GM12801 (cell line): Measurements from ENCODE around the gene BCAP31.

Experiments
- TF ChIP-seq, protein P1 (sequence below): IDR thresholded peaks from one replicate; pipeline ENCODE4 v1.5.1; 2011; ENCODE audit warnings: control low read depth; ENCODE audit not compliant: insufficient read length; ENCODE audit errors: extremely low read depth

BCAP31 gene

DNA sequence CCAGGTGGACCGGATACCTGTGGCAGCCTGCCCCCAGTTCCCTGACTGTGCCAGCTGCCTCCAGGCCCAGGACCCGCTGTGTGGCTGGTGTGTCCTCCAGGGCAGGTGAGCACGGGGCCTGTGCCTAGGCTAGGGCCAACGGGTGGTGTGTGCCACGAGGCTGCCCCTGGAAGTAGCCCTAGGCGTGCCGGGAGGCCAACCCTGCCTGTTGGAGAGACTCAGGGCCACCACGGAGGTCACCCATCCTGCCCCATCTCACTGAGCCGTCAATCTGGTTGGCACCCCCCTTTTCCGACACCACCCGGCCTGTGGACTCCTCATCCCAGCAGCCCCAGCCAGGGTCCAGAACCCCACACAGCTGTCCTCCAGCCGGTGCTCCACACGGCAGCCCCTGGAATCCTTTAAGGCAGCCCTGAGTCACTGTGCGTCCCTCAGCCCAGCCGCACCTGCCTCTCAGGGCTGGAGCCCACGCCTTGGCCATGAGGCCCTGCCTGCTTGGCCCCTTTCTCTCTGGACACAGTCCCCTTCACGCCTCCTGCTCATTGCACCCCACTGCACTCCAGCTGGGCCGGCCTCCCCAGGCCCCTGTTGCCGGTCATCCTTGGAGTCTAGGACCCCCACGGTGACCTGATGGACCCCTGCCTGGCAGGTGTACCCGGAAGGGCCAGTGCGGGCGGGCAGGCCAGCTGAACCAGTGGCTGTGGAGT is 45.1 kb upstream of the BCAP31 start:
- TF ChIP-seq, protein P1, sequence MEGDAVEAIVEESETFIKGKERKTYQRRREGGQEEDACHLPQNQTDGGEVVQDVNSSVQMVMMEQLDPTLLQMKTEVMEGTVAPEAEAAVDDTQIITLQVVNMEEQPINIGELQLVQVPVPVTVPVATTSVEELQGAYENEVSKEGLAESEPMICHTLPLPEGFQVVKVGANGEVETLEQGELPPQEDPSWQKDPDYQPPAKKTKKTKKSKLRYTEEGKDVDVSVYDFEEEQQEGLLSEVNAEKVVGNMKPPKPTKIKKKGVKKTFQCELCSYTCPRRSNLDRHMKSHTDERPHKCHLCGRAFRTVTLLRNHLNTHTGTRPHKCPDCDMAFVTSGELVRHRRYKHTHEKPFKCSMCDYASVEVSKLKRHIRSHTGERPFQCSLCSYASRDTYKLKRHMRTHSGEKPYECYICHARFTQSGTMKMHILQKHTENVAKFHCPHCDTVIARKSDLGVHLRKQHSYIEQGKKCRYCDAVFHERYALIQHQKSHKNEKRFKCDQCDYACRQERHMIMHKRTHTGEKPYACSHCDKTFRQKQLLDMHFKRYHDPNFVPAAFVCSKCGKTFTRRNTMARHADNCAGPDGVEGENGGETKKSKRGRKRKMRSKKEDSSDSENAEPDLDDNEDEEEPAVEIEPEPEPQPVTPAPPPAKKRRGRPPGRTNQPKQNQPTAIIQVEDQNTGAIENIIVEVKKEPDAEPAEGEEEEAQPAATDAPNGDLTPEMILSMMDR = no peak

DNA sequence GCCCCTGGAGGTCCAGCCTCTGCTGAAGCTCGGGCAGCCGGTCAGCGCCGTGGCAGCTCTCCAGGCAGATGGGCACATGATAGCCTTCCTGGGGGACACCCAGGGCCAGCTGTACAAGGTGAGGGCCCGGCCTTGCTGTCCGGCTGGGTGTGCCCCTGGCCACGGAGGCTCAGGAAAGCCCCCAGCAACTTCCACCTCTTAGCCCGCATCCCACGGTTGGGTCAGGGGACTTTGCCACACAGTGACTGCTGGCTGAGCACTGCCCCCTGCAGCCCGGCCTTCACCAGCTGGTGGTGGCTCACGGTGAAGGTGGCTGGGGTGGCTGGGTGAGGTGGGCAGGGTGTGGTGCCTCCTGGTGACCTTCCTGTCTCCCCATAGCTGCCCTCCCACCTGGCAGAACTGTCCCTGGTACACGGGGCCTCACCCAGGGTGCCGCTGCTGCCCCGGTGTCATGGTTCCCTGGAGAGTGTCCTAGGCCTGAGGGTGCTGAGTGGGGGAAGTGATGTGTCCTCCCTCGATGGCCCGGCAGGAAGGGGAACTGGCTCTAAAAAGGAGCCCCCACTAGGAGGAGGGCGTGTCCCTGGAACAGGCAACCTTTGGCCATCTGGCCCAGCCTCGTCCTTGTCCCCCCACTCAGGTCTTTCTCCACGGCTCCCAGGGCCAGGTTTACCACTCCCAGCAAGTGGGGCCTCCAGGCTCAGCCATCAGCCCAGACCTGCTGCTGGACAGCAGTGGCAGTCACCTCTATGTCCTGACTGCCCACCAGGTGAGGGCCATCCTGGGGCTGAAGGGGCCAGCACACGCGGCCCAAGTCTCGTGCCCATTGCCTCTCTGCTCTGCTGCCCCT is 44.3 kb upstream of the BCAP31 start:
- TF ChIP-seq, protein P1 = no peak

DNA sequence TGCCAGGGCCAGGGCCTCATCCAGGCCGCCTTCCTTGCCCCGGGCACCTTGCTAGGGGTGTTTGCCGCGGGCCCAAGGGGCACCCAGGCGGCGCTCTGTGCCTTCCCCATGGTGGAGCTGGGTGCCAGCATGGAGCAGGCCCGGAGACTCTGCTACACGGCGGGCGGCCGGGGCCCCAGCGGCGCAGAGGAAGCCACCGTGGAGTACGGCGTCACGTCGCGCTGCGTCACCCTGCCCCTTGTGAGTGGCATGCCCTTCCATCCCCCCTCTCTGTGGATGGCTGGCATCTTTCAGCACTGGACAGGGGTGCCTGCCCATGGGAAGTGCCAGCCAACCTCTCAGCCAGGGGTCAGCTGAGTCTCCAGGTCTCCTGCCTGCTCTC is 43.5 kb upstream of the BCAP31 start:
- TF ChIP-seq, protein P1 = no peak

DNA sequence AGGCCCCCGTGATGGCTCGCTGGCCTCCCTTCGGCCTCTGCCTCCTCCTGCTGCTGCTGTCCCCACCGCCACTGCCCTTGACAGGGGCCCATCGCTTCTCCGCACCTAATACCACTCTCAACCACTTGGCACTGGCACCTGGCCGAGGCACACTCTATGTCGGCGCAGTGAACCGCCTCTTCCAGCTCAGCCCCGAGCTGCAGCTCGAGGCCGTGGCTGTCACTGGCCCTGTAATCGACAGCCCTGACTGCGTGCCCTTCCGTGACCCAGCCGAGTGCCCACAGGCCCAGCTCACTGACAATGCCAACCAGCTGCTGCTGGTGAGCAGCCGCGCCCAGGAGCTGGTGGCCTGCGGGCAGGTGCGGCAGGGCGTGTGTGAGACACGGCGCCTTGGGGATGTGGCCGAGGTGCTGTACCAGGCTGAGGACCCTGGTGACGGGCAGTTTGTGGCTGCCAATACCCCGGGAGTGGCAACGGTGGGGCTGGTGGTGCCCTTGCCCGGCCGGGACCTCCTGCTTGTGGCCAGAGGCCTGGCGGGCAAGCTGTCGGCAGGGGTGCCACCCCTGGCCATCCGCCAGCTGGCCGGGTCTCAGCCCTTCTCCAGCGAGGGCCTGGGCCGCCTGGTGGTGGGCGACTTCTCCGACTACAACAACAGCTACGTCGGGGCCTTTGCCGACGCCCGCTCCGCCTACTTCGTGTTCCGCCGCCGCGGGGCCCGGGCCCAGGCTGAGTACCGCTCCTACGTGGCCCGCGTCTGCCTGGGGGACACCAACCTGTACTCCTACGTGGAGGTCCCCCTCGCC is 42.9 kb upstream of the BCAP31 start:
- TF ChIP-seq, protein P1 = no peak

DNA sequence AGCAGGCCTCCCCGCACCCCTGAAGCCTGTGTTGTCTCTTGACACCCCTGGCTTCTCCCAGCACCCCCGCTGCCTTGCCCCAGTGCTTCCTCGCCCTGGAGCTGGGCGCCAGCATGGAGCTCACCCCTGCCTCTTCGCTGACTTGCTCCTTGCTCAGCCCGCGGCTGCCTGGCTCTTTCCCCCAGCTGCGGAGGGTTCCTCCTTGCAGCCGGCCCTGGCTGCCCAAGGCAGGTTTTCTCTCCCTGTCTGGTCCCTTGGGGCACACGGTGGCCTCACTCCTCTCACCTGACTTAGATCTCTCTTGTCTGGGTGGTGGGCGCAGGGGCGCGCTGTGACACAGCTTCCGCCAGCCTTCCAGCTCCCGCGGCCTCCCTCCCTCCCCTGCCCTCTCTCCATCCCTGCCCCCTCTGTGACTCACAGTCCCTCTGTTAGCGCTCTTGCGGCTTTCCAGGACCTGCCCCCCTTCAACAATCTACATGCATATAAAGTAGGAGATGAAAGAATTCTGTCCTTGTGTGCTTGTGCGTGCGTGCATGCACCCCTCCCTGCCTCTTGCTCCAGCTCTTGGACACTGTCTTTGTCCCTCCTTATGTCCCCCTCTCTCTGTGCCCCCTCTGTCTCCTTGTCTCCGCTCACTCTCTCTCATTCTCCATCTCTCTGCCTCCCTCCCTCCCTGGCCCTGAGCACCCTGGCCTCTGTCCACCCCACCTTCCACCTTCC is 42.1 kb upstream of the BCAP31 start:
- TF ChIP-seq, protein P1 = no peak

DNA sequence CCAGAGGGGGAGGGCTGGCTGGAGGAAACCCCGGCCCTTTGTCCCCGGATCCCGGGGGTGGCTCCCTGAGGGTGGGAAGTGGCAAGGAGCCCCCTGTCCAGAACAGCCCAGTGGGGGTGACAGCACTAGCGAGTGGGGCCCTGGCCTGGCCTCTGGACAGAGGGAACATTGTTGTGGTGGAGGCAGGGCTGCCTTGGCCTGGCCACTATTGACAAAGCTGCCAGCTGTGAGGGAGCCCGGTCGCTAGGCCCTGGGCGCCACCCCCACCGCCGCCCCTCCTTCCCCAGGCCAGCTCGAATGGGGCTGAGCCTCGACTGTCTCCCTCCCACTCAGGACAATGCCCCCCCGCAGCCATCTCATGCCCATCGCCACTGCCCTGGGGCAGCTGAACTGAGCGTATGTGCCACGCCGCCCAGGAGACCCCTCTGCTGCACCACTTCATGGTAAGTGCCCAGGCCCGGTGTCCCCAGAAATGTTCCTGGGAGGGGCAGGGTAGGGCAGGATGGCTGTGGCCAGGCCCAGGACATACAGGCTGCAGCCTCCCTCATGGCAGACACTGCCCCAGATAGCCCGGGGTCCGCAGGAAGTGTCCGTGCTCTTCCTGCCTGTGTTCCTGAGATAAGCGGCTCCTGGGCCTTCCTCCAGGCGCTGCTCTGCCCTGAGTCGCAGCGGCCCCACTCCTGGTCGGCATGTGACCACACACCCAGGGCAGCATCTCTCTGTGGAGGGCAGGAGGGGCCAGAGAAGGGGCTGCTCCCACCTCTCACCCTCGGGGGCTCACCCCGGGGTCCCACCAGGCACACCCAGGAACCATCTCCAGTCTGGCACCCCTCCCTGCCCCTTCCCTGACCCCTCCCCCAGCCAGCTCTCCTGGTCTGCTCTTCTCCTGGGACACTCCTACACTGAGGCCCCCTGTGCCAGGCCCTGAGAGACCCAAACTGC is 41.2 kb upstream of the BCAP31 start:
- TF ChIP-seq, protein P1 = no peak
